ENCODE results near the gene POLR2C. TPM values are rescaled to one million over a fixed set of nuclear protein-coding genes. Genes with fewer than 3 reads are reported as not detected.

Gene POLR2C
- total RNA-seq, 2 experiments from 2014 or later: 52.3 to 101 TPM

- Histone ChIP-seq H3K4me2 (ENCODE audit: low read length) (no peak overlapping the region), H3K27ac (ENCODE audit: low read depth, low read length, poor library complexity, severe bottlenecking) (no peak overlapping the region), H3K36me3 (ENCODE audit: insufficient read depth, low read length) (peaks cover 28% of the 10 kb centered on the region), H3K4me1 (ENCODE audit: insufficient read depth, low read length, poor library complexity, severe bottlenecking) (peaks cover 17% of the 10 kb centered on the region), H3K4me3 (ENCODE audit: low read depth, low read length, poor library complexity, severe bottlenecking) (no peak overlapping the region), H3K9me3 (ENCODE audit: low read length) (peaks cover 20% of the 10 kb centered on the region; the same call in 1 of the 2 replicates), H3K79me2 (ENCODE audit: insufficient read depth, low read depth, low read length) (peaks cover 30% of the 10 kb centered on the region), H3K9me2 (ENCODE audit: insufficient read depth, low read length) (no peaks in the 10 kb centered on the region), H2AFZ (ENCODE audit: low read length) (no peak overlapping the region), H4K20me1 (ENCODE audit: insufficient read depth, low read length) (no peaks in the 10 kb centered on the region)
- intact Hi-C loops (cut with micrococcal nuclease; ENCODE audit: unreplicated experiment): no loop called here
- BruUV-seq (replicated peaks): no TSS peak
- ChIA-PET POLR2A (interaction anchor here (1.4 kb wide), 1 partner anchor 96 kb away, joined by 3 read pairs; no protein-coding TSS in a partner anchor), CTCF (ENCODE audit: unreplicated experiment) (no interaction called here)
- no peak for DNase-seq (ENCODE audit: low spot score)
- no peak for TF ChIP-seq EZH2phosphoT487 (IDR thresholded peaks at IDR 0.05; ENCODE audit: borderline replicate concordance, low read depth, low read length)
- TF ChIP-seq, protein P1, sequence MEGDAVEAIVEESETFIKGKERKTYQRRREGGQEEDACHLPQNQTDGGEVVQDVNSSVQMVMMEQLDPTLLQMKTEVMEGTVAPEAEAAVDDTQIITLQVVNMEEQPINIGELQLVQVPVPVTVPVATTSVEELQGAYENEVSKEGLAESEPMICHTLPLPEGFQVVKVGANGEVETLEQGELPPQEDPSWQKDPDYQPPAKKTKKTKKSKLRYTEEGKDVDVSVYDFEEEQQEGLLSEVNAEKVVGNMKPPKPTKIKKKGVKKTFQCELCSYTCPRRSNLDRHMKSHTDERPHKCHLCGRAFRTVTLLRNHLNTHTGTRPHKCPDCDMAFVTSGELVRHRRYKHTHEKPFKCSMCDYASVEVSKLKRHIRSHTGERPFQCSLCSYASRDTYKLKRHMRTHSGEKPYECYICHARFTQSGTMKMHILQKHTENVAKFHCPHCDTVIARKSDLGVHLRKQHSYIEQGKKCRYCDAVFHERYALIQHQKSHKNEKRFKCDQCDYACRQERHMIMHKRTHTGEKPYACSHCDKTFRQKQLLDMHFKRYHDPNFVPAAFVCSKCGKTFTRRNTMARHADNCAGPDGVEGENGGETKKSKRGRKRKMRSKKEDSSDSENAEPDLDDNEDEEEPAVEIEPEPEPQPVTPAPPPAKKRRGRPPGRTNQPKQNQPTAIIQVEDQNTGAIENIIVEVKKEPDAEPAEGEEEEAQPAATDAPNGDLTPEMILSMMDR (conservative IDR thresholded peaks at IDR 0.05; ENCODE audit: low read length): no peak
These were observed 17.8 kb upstream of the POLR2C start for GRCh38 chr16:57444711-57445110.

- no peak for TF ChIP-seq EZH2phosphoT487 (IDR thresholded peaks at IDR 0.05; ENCODE audit: borderline replicate concordance, low read depth, low read length)
- TF ChIP-seq, protein P1 (conservative IDR thresholded peaks at IDR 0.05; ENCODE audit: low read length): no peak
These were observed 17.0 kb upstream of the POLR2C start for GRCh38 chr16:57445510-57445909.

DNA sequence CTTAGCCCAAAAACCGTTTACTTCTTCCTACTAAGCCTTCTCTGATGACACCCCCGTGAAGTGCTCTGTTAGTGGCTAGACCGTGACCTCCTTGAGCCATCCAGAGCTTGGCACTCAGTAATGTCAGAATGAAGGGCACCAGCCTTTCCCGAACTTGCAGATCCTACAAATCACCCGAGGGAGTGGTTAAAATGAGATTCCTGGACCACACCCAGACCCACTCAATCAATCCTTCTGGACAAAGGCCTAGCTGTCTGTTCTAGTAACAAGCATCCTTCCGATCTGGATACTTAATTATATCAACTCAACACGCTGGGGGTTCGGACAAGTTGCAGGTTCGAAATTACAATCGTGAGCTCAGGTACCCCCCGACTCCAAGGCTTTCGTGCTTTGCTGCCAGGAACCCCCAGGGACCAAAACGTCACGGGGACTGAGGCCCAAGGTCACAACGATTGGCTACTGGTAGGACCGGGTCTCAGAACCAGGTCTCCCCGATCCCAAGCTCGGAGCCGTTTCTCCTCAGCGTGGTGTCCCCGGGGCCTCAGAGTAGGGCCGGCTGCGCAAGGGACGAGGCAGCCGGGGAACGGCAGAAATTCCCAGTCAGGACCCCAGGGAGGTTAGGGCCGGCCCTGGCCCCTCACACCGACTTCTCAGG lies 15.8 kb upstream of the POLR2C start:
- intact Hi-C loops (cut with micrococcal nuclease; ENCODE audit: unreplicated experiment): loop anchor here (1.0 to 2.0 kb wide), 2 partner anchors 146 to 288 kb away; partner anchors contain the start of gene KATNB1
- DNase-seq (ENCODE audit: low spot score): peak; percentile 62
- Histone ChIP-seq H3K4me3 (ENCODE audit: low read depth, low read length, poor library complexity, severe bottlenecking) (peak overlapping the region; percentile 96), H3K79me2 (ENCODE audit: insufficient read depth, low read depth, low read length) (peaks cover 30% of the 10 kb centered on the region), H3K4me1 (ENCODE audit: insufficient read depth, low read length, poor library complexity, severe bottlenecking) (peaks cover 17% of the 10 kb centered on the region), H3K9me3 (ENCODE audit: low read length) (peaks cover 3% of the 10 kb centered on the region; the same call in 1 of the 2 replicates), H3K27ac (ENCODE audit: low read depth, low read length, poor library complexity, severe bottlenecking) (peak overlapping the region; percentile 33), H4K20me1 (ENCODE audit: insufficient read depth, low read length) (no peaks in the 10 kb centered on the region), H3K36me3 (ENCODE audit: insufficient read depth, low read length) (peaks cover 17% of the 10 kb centered on the region), H2AFZ (ENCODE audit: low read length) (peak overlapping the region; percentile 79), H3K4me2 (ENCODE audit: low read length) (peak overlapping the region; percentile 98), H3K9me2 (ENCODE audit: insufficient read depth, low read length) (no peaks in the 10 kb centered on the region)
- BruUV-seq (replicated peaks): no TSS peak
- ChIA-PET CTCF (ENCODE audit: unreplicated experiment) (interaction anchor here (1.5 to 1.6 kb wide), 2 partner anchors 16 to 30 kb away, joined by 4 to 7 read pairs; partner anchors contain the start of gene POLR2C), POLR2A (interaction anchor here (0.7 to 1.6 kb wide), 6 partner anchors 11 to 341 kb away, joined by 3 to 9 read pairs (median 3); partner anchors contain the start of gene POLR2C)
- TF ChIP-seq EZH2phosphoT487 (IDR thresholded peaks at IDR 0.05; ENCODE audit: borderline replicate concordance, low read depth, low read length): no peak
- TF ChIP-seq, protein P1 (conservative IDR thresholded peaks at IDR 0.05; ENCODE audit: low read length): no peak

More at GRCh38 chr16:57445510-57445909, 17.0 kb upstream of the POLR2C start:
- no peak overlapping the region for H3K4me2 ChIP-seq (ENCODE audit: low read length)
- H3K79me2 ChIP-seq (ENCODE audit: insufficient read depth, low read depth, low read length): peaks cover 30% of the 10 kb centered on the region
- peaks cover 20% of the 10 kb centered on the region for H3K36me3 ChIP-seq (ENCODE audit: insufficient read depth, low read length)
- BruUV-seq (replicated peaks): no TSS peak
- no peaks in the 10 kb centered on the region for H4K20me1 ChIP-seq (ENCODE audit: insufficient read depth, low read length)
- ChIA-PET CTCF (ENCODE audit: unreplicated experiment) (no interaction called here), POLR2A (interaction anchor here (0.7 kb wide), 1 partner anchor 615 kb away, joined by 6 read pairs; no protein-coding TSS in a partner anchor)
- no peak overlapping the region for H2AFZ ChIP-seq (ENCODE audit: low read length)
- peaks cover 17% of the 10 kb centered on the region for H3K4me1 ChIP-seq (ENCODE audit: insufficient read depth, low read length, poor library complexity, severe bottlenecking)
- no peaks in the 10 kb centered on the region for H3K9me2 ChIP-seq (ENCODE audit: insufficient read depth, low read length)
- no peak overlapping the region for H3K4me3 ChIP-seq (ENCODE audit: low read depth, low read length, poor library complexity, severe bottlenecking)
- intact Hi-C loops (cut with micrococcal nuclease; ENCODE audit: unreplicated experiment): no loop called here
- H3K9me3 ChIP-seq (ENCODE audit: low read length): peaks cover 14% of the 10 kb centered on the region; the same call in 1 of the 2 replicates
- DNase-seq (ENCODE audit: low spot score): no peak
- H3K27ac ChIP-seq (ENCODE audit: low read depth, low read length, poor library complexity, severe bottlenecking): no peak overlapping the region

All from OCI-LY7 (cell line).